Measurements from ENCODE around the gene VAV3.
A peak's percentile ranks its signal among the peaks of the same experiment; 100 is the strongest.
"Not testable (repeated sequence)": the region's sequence is repeated elsewhere in the genome, so short reads cannot be mapped to it uniquely, and the experiment has no call there.

VAV3 gene, protein sequence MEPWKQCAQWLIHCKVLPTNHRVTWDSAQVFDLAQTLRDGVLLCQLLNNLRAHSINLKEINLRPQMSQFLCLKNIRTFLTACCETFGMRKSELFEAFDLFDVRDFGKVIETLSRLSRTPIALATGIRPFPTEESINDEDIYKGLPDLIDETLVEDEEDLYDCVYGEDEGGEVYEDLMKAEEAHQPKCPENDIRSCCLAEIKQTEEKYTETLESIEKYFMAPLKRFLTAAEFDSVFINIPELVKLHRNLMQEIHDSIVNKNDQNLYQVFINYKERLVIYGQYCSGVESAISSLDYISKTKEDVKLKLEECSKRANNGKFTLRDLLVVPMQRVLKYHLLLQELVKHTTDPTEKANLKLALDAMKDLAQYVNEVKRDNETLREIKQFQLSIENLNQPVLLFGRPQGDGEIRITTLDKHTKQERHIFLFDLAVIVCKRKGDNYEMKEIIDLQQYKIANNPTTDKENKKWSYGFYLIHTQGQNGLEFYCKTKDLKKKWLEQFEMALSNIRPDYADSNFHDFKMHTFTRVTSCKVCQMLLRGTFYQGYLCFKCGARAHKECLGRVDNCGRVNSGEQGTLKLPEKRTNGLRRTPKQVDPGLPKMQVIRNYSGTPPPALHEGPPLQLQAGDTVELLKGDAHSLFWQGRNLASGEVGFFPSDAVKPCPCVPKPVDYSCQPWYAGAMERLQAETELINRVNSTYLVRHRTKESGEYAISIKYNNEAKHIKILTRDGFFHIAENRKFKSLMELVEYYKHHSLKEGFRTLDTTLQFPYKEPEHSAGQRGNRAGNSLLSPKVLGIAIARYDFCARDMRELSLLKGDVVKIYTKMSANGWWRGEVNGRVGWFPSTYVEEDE
- total RNA-seq: 19.2 to 47.5 (median 35.0) reads per million in 3 donors

DNA sequence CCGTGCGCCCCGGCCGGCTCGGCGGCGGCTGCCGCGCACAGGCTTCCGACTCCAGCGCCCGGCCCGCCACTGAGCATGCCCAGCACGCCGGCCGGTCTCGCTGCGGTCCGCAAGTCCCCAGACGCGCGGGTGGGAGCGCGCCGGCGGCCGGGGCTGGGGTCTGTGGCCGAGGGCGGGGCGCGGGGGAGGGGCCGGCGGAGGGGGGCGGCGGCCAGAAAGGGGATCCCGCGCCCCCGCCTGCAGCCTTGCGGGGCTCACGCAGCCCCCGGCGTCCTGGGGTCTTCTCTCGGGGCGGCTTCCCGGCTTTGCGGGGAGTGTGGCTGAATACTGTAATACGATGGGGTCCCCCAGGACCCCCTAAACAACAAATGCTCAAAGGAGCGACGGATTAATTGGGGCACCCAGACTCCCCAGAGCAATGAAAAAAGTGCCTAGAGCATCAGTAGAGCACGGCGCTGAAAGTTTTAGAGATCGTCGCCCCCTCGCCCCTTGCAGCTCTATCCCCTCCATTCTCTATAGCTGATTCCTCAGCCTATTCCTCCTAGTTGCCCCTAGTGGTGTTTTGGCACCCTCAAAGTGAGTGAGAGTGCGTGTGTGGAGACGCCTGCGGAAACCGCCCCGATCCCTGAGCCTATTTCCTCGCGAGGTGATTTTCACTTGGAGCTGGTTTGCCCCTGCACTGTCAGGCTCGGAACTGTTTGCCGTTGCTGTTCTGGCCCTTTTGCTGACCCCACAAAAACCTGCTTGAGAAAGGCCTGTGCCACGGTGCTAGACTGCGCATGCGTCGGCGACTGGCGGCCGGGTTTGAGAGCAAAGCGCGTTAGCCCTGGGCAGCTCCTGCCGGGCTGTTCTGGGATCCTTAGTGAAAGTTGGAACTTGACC is at the start of gene VAV3:
TSS of gene VAV3 (minus strand) at position 71 of the 882 bp plus-strand sequence. CDS start 311 bp downstream, outside the sequence.
- Histone ChIP-seq H3K4me3 (ENCODE audit: insufficient read depth, low read depth, low read length, poor library complexity, severe bottlenecking) (peak within 1 kb of the TSS; percentile 73), H3K27ac (ENCODE audit: insufficient read depth, low read length, poor library complexity, severe bottlenecking) (peak within 1 kb of the TSS; percentile 19), H3K4me1 (ENCODE audit: control insufficient read depth, insufficient read depth, low read length, poor library complexity, severe bottlenecking) (peaks cover 7% of the 10 kb centered on the region), H3K27me3 (replicated peaks; ENCODE audit: control insufficient read depth, insufficient read depth, low read length, poor library complexity, severe bottlenecking) (no peaks in the 10 kb centered on the region), H3K36me3 (ENCODE audit: control insufficient read depth, insufficient read depth, low read length) (no peaks in the 10 kb centered on the region), H3K9me3 (ENCODE audit: control insufficient read depth, low read length) (no peaks in the 10 kb centered on the region)
- no peak for DNase-seq

DNA sequence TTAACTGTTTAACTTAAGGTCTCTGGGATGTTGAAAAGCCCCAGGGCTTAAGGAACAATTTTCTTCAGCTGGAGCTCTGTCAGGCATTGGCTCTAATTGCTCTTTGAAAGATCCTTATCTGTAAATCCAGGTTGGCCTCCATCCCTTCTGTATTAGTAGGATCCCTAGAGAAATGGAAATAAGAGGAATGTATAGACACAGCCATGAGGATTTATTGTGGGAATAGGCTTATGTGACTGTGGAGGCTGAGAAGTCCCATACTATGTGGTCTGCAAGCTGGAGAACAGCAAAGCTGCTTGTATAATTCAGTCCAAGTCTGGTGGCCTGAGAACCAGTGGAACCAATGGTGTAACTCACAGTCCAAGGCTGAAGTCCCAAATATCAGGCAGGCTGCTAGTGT is 47.6 kb upstream of the VAV3 start:
- DNase-seq: no peak
- no peak overlapping the region for H3K4me3 ChIP-seq (ENCODE audit: insufficient read depth, low read depth, low read length, poor library complexity, severe bottlenecking)
- no peaks in the 10 kb centered on the region for H3K36me3 ChIP-seq (ENCODE audit: control insufficient read depth, insufficient read depth, low read length)
- no peak overlapping the region for H3K27ac ChIP-seq (ENCODE audit: insufficient read depth, low read length, poor library complexity, severe bottlenecking)
- no peaks in the 10 kb centered on the region for H3K4me1 ChIP-seq (ENCODE audit: control insufficient read depth, insufficient read depth, low read length, poor library complexity, severe bottlenecking)
- H3K9me3 ChIP-seq (ENCODE audit: control insufficient read depth, low read length): no peaks in the 10 kb centered on the region
- H3K27me3 ChIP-seq (replicated peaks; ENCODE audit: control insufficient read depth, insufficient read depth, low read length, poor library complexity, severe bottlenecking): no peaks in the 10 kb centered on the region

DNA sequence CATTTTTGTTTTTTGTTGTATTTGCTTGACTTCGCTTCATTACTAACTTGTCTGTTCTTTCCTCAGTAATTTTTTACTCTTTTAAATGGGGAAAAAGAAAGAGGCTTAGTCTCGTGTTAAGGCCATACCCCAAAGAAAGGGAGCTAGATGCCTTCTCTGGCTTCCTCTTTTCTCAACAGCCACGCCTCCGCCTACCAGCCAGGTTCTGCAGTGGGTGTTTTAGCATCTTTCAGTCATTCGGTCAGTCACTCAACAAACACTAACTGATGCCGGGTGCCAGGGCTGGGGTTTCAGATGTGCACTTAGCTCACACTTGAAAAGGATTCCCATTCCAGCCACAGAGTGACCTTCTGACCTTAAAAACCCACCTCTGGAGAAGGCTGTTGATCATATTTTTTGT is 46.3 kb upstream of the VAV3 start:
- Histone ChIP-seq H3K4me3 (ENCODE audit: insufficient read depth, low read depth, low read length, poor library complexity, severe bottlenecking) (no peak overlapping the region), H3K27me3 (replicated peaks; ENCODE audit: control insufficient read depth, insufficient read depth, low read length, poor library complexity, severe bottlenecking) (no peaks in the 10 kb centered on the region), H3K9me3 (ENCODE audit: control insufficient read depth, low read length) (no peaks in the 10 kb centered on the region), H3K4me1 (ENCODE audit: control insufficient read depth, insufficient read depth, low read length, poor library complexity, severe bottlenecking) (no peaks in the 10 kb centered on the region), H3K36me3 (ENCODE audit: control insufficient read depth, insufficient read depth, low read length) (no peaks in the 10 kb centered on the region), H3K27ac (ENCODE audit: insufficient read depth, low read length, poor library complexity, severe bottlenecking) (no peak overlapping the region)
- no peak for DNase-seq

DNA sequence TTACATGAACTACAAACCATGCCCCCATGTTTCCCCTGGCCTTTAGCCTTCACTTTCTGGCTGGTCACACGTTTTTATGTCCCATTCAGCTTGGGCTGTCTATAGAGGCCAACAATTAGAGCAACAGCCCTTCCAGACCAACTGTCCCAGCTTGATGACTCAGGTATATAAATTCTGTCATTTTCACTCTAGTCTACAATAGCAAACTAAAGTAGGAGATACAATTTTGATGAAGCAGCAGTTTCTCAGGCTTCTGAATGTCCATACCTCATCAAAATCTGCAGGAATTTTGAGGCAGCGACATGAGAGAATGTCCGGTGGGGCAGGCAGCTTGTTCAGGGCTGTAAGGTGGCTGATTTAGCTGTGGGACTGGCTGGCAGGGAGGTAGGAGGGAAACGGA is 45.6 kb upstream of the VAV3 start:
- no peaks in the 10 kb centered on the region for H3K9me3 ChIP-seq (ENCODE audit: control insufficient read depth, low read length)

DNA sequence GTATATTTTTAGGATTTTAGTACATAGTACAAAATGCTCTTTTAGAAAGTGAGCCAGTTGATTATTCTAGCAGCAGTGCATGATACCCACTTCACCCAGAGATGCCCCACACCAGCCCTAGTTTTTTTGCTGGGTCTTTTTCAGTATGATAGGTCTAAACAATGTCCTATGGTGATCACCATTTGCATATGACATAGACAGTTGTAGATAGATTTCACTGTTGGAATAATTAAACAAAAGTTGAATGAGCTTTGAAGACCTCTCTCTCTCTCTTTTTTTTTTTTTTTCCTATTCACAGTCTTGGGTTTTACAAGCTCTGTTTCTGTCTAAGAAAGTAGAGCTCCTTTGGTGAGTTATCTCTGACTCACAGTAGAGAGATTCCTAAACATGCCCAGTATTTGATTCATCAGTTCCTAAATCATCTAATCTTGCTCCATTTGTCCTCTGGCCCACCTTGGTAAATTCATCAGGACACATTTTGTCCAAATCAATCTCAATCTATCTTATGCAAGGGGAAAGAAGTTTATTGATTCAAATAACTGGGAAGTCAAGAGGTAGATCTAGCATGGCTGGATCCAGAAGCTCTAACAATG is 44.7 kb upstream of the VAV3 start:
- DNase-seq: no peak
- H3K27me3 ChIP-seq (replicated peaks; ENCODE audit: control insufficient read depth, insufficient read depth, low read length, poor library complexity, severe bottlenecking): no peaks in the 10 kb centered on the region
- no peaks in the 10 kb centered on the region for H3K36me3 ChIP-seq (ENCODE audit: control insufficient read depth, insufficient read depth, low read length)
- no peak overlapping the region for H3K4me3 ChIP-seq (ENCODE audit: insufficient read depth, low read depth, low read length, poor library complexity, severe bottlenecking)
- no peaks in the 10 kb centered on the region for H3K4me1 ChIP-seq (ENCODE audit: control insufficient read depth, insufficient read depth, low read length, poor library complexity, severe bottlenecking)
- no peaks in the 10 kb centered on the region for H3K9me3 ChIP-seq (ENCODE audit: control insufficient read depth, low read length)
- H3K27ac ChIP-seq (ENCODE audit: insufficient read depth, low read length, poor library complexity, severe bottlenecking): no peak overlapping the region

More for the DNA sequence above, 45.6 kb upstream of the VAV3 start:
- Histone ChIP-seq H3K4me3 (ENCODE audit: insufficient read depth, low read depth, low read length, poor library complexity, severe bottlenecking) (no peak overlapping the region), H3K4me1 (ENCODE audit: control insufficient read depth, insufficient read depth, low read length, poor library complexity, severe bottlenecking) (no peaks in the 10 kb centered on the region), H3K27ac (ENCODE audit: insufficient read depth, low read length, poor library complexity, severe bottlenecking) (no peak overlapping the region), H3K36me3 (ENCODE audit: control insufficient read depth, insufficient read depth, low read length) (no peaks in the 10 kb centered on the region), H3K27me3 (replicated peaks; ENCODE audit: control insufficient read depth, insufficient read depth, low read length, poor library complexity, severe bottlenecking) (no peaks in the 10 kb centered on the region)
- no peak for DNase-seq

DNA sequence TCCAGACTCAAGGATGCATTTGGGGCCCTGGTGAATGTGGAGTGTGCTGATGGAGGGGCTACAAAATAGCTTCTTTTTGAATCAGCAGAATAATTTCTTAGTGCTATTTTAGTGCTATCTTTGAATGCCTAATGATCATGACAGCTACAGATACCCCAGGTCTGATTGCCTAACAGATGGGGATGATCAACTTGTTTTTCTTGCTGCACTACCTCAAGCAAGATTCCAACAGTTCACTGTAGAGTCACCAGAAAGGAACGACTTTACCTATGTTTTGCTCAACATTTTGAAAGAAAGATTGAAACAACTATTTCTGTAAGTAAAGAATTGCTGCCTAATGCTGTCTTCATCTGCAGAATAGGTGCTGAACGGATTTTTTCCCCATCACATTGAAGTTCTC is 42.6 kb upstream of the VAV3 start:
- no peaks in the 10 kb centered on the region for H3K4me1 ChIP-seq (ENCODE audit: control insufficient read depth, insufficient read depth, low read length, poor library complexity, severe bottlenecking)
- no peak for DNase-seq
- H3K4me3 ChIP-seq (ENCODE audit: insufficient read depth, low read depth, low read length, poor library complexity, severe bottlenecking): no peak overlapping the region
- H3K27ac ChIP-seq (ENCODE audit: insufficient read depth, low read length, poor library complexity, severe bottlenecking): no peak overlapping the region
- no peaks in the 10 kb centered on the region for H3K9me3 ChIP-seq (ENCODE audit: control insufficient read depth, low read length)
- H3K27me3 ChIP-seq (replicated peaks; ENCODE audit: control insufficient read depth, insufficient read depth, low read length, poor library complexity, severe bottlenecking): no peaks in the 10 kb centered on the region
- no peaks in the 10 kb centered on the region for H3K36me3 ChIP-seq (ENCODE audit: control insufficient read depth, insufficient read depth, low read length)

DNA sequence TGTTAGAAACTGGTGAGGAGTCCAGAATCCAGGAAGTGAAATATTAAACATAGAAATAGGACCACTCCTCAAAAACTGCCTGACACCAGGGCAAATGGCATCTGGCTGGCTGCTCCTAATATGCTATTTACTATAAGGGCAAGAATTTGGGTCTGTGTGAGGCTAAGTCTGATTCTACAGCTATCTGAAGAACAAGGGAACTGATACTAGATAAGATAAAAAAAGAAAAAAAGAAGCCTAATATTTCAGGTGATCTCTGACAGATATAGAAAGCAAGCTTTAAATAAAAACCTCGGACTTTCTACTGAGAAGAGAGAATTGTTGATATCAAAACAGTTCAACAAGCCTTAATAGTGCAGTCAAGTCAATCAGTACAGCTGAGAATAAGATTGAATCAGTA is 42.1 kb upstream of the VAV3 start:
- no peak for DNase-seq
- Histone ChIP-seq H3K36me3 (ENCODE audit: control insufficient read depth, insufficient read depth, low read length) (no peaks in the 10 kb centered on the region), H3K27ac (ENCODE audit: insufficient read depth, low read length, poor library complexity, severe bottlenecking) (no peak overlapping the region), H3K27me3 (replicated peaks; ENCODE audit: control insufficient read depth, insufficient read depth, low read length, poor library complexity, severe bottlenecking) (no peaks in the 10 kb centered on the region), H3K4me3 (ENCODE audit: insufficient read depth, low read depth, low read length, poor library complexity, severe bottlenecking) (no peak overlapping the region), H3K4me1 (ENCODE audit: control insufficient read depth, insufficient read depth, low read length, poor library complexity, severe bottlenecking) (no peaks in the 10 kb centered on the region), H3K9me3 (ENCODE audit: control insufficient read depth, low read length) (no peaks in the 10 kb centered on the region)

DNA sequence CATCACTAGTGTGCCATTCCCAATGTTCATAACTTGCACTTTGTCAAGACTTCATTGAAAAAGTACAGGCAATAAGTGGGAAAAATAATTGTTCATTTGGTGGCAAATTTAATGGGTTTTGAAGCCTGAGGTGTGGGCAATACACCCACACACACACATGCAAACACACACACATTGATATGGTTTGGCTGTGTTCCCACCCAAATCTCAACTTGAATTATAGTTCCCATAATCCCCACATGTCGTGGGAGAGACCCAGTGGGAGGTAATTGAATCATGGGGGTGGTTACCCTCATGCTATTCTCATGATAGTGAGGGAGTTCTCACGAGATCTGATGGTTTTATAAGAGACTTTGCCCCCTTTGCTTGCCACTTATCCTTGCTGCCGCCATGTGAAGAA is 39.9 kb upstream of the VAV3 start:
- not testable (repeated sequence) for H3K4me1 ChIP-seq (ENCODE audit: control insufficient read depth, insufficient read depth, low read length, poor library complexity, severe bottlenecking); DNase-seq; H3K36me3 ChIP-seq (ENCODE audit: control insufficient read depth, insufficient read depth, low read length); H3K27ac ChIP-seq (ENCODE audit: insufficient read depth, low read length, poor library complexity, severe bottlenecking); H3K27me3 ChIP-seq (replicated peaks; ENCODE audit: control insufficient read depth, insufficient read depth, low read length, poor library complexity, severe bottlenecking); H3K9me3 ChIP-seq (ENCODE audit: control insufficient read depth, low read length); H3K4me3 ChIP-seq (ENCODE audit: insufficient read depth, low read depth, low read length, poor library complexity, severe bottlenecking)

DNA sequence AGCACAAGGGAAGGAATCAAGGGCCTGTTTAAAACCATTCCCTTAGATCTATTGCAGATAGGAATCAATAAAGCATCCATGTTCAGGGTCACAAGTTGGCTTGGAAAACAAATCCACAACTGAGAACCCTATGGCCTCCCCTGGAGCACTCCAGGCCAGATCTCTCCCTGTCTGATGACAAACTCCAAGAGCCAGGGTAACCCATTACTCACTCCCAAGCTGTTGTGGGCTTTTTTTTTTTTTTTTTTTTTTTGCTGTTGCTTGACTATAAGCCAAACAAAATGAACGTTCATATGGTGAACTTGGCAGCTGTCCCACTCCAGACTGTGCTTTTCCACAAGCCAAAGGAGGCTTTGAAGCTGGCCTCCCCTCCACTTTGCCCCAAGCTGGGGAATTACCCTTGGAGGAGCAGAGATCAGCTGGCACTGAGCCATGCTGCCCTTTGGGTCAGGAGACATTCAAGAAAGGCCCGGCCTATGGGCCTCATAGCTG is 35.7 kb upstream of the VAV3 start:
- H3K36me3 ChIP-seq (ENCODE audit: control insufficient read depth, insufficient read depth, low read length): no peaks in the 10 kb centered on the region
- H3K27ac ChIP-seq (ENCODE audit: insufficient read depth, low read length, poor library complexity, severe bottlenecking): no peak overlapping the region
- H3K9me3 ChIP-seq (ENCODE audit: control insufficient read depth, low read length): no peaks in the 10 kb centered on the region
- no peaks in the 10 kb centered on the region for H3K4me1 ChIP-seq (ENCODE audit: control insufficient read depth, insufficient read depth, low read length, poor library complexity, severe bottlenecking)
- no peak overlapping the region for H3K4me3 ChIP-seq (ENCODE audit: insufficient read depth, low read depth, low read length, poor library complexity, severe bottlenecking)
- no peak for DNase-seq
- H3K27me3 ChIP-seq (replicated peaks; ENCODE audit: control insufficient read depth, insufficient read depth, low read length, poor library complexity, severe bottlenecking): no peaks in the 10 kb centered on the region
